ENCODE results near the gene GRN. TPM values are rescaled to one million over a fixed set of nuclear protein-coding genes. Genes with fewer than 3 reads are reported as not detected.

Gene GRN
- total RNA-seq, 3 donors from 2014 or later, result 282 to 500 (median 411) TPM

- ATAC-seq (no peak), DNase-seq (no peak)
- Histone ChIP-seq H3K4me1 (ENCODE audit: low read depth) (no peaks in the 10 kb centered on the region), H3K9me3 (no peaks in the 10 kb centered on the region), H3K36me3 (ENCODE audit: low read depth) (peaks cover 4% of the 10 kb centered on the region), H3K4me3 (no peak overlapping the region)
- TF ChIP-seq, protein P1, sequence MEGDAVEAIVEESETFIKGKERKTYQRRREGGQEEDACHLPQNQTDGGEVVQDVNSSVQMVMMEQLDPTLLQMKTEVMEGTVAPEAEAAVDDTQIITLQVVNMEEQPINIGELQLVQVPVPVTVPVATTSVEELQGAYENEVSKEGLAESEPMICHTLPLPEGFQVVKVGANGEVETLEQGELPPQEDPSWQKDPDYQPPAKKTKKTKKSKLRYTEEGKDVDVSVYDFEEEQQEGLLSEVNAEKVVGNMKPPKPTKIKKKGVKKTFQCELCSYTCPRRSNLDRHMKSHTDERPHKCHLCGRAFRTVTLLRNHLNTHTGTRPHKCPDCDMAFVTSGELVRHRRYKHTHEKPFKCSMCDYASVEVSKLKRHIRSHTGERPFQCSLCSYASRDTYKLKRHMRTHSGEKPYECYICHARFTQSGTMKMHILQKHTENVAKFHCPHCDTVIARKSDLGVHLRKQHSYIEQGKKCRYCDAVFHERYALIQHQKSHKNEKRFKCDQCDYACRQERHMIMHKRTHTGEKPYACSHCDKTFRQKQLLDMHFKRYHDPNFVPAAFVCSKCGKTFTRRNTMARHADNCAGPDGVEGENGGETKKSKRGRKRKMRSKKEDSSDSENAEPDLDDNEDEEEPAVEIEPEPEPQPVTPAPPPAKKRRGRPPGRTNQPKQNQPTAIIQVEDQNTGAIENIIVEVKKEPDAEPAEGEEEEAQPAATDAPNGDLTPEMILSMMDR (IDR thresholded peaks at IDR 0.05), result no peak
- intact Hi-C loops (cut with DNase I, micrococcal nuclease), result no loop called here
These were observed 10.6 kb downstream of the GRN start for GRCh38 chr17:44355642-44356099.

GRCh38 chr17:44356241-44356640 lies 11.1 kb downstream of the GRN start:
- TF ChIP-seq, protein P1 (IDR thresholded peaks at IDR 0.05), result no peak
- Histone ChIP-seq H3K4me1 (ENCODE audit: low read depth) (no peaks in the 10 kb centered on the region), H3K4me3 (no peak overlapping the region), H3K9me3 (no peaks in the 10 kb centered on the region), H3K36me3 (ENCODE audit: low read depth) (no peaks in the 10 kb centered on the region)
- no peak for DNase-seq
- intact Hi-C loops (cut with DNase I, micrococcal nuclease), result no loop called here
- ATAC-seq, result peak; percentile 56

- ATAC-seq, result no peak
- H3K4me3 ChIP-seq, result no peak overlapping the region
- H3K36me3 ChIP-seq (ENCODE audit: low read depth), result no peaks in the 10 kb centered on the region
- intact Hi-C loops (cut with DNase I, micrococcal nuclease), result no loop called here
- peaks cover 4% of the 10 kb centered on the region for H3K4me1 ChIP-seq (ENCODE audit: low read depth)
- TF ChIP-seq, protein P1 (IDR thresholded peaks at IDR 0.05), result no peak
- no peak for DNase-seq
- no peaks in the 10 kb centered on the region for H3K9me3 ChIP-seq
These were observed 13.0 kb downstream of the GRN start for GRCh38 chr17:44358066-44358465.

- intact Hi-C loops (cut with DNase I, micrococcal nuclease), result no loop called here
- no peaks in the 10 kb centered on the region for H3K9me3 ChIP-seq
- H3K4me1 ChIP-seq (ENCODE audit: low read depth), result peaks cover 7% of the 10 kb centered on the region
- DNase-seq (no peak), ATAC-seq (no peak)
- H3K36me3 ChIP-seq (ENCODE audit: low read depth), result no peaks in the 10 kb centered on the region
- TF ChIP-seq, protein P1 (IDR thresholded peaks at IDR 0.05), result no peak
- H3K4me3 ChIP-seq, result no peak overlapping the region
These were observed 13.9 kb downstream of the GRN start for GRCh38 chr17:44359006-44359405.

GRCh38 chr17:44359458-44360143 lies 14.5 kb downstream of the GRN start:
- DNase-seq, result no peak
- ATAC-seq, result no peak
- Histone ChIP-seq H3K9me3 (no peaks in the 10 kb centered on the region), H3K4me1 (ENCODE audit: low read depth) (peaks cover 7% of the 10 kb centered on the region), H3K4me3 (no peak overlapping the region), H3K36me3 (ENCODE audit: low read depth) (no peaks in the 10 kb centered on the region)
- intact Hi-C loops (cut with DNase I, micrococcal nuclease), result no loop called here
- TF ChIP-seq, protein P1 (IDR thresholded peaks at IDR 0.05), result no peak
